HG03064 (cell line): ENCODE results near the gene CLIC3.

Experiments used
- ATAC-seq: cut with Tn5 transposase; IDR thresholded peaks from one replicate; pipeline ENCODE4 v1.9.1; 2021; ENCODE audit warnings: low read depth; ENCODE audit not compliant: unreplicated experiment

The CLIC3 gene

GRCh38 chr9:136955943-136956335 is 40.4 kb downstream of the CLIC3 start:
- ATAC-seq = no peak

- ATAC-seq = no peak
Observed at GRCh38 chr9:136955202-136955942, 41.0 kb downstream of the CLIC3 start.

DNA sequence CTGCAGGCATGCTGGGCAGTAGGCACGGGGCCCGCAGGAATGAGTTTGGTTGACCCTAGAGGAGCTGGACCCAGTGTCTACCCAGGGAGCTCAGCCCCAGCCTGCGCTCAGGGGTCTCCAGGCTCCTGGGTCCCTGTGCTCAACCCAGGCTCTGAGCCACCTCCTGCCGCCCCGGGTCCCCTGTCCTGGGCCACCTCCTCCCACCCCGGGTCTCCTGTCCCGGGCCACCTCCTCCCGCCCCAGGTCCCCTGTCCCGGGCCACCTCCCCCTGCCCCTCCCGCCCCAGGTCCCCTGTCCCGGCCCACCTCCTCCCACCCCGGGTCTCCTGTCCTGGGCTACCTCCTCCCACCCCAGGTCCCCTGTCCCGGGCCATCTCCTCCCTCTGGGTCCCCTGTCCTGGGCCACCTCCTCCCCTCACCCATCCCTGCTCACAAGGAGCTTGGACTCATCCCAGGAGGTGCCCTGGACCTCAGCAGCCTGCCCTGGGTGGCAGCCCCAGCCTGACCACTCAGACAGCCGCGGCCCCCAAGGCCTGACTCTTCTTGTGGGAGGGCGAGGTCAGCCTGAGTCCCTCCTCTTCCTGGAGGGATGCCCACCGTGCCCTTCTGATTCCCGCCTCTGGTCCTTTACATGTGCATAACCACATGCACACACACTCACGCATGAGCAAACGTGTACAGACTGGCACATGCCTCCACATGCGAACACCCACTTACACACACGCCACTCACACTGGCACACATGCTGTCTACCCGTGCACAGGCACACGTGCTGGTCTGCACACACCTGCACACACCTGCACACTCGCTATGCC is 41.9 kb downstream of the CLIC3 start:
- ATAC-seq = no peak

- ATAC-seq = no peak
Observed at GRCh38 chr9:136953771-136954269, 42.5 kb downstream of the CLIC3 start.

DNA sequence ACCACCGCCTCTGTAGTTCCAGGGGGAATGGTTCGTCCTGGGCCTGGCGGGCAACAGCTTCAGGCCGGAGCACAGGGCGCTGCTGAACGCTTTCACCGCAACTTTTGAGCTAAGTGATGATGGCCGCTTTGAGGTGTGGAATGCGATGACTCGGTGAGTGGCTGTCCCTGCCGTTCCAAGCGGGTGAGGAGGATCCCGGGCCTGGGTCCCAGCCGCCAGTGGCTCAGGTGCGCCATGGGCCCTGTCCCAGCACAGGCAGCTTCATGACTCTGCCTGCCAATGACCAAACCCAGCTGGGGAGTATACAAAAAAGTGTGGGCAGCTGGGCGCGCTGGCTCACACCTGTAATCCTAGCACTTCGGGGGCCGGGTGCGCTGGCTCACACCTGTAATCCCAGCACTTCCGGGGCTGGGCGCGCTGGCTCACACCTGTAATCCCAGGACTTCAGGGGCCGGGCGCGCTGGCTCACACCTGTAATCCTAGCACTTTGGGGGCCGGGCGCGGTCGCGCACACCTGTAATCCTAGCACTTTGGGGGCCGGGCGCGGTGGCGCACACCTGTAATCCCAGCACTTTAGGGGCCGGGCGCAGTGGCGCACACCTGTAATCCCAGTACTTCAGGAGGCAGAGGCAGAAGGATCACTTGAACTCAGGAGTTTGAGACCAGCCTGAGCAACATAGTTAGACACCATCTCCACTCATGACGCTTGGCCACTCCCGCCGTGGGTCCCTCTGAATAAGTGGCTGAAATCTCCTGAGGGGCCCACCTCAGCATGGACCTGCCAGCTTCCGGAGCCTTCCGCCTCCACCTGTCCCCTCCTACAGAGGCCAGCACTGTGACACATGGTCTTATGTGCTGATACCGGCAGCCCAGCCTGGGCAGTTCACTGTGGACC is 43.2 kb downstream of the CLIC3 start:
- no peak for ATAC-seq

DNA sequence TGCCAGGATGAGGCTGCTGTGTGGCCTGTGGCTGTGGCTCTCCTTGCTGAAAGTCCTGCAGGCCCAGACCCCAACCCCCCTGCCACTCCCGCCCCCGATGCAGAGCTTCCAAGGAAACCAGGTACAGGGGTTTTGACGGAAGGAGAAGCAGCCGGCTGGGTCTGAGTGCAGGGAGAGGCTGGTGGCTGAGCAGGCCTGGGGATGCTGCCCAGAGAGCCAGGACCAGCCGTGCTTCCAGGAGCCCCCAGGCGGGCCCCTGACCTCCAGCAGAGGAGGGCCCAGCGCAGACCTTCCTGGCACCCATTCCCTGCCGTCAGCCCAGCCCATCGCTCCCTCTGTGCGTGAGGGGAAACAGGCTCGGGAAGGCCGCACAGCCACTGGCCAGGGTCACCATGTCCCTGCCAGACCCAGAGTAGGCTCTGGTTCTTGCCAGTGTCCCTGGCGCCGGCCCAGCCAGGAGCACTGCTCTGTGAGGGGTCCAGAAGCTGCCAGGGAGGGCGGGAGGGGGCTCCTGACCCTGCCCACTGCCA is 44.0 kb downstream of the CLIC3 start:
- no peak for ATAC-seq

DNA sequence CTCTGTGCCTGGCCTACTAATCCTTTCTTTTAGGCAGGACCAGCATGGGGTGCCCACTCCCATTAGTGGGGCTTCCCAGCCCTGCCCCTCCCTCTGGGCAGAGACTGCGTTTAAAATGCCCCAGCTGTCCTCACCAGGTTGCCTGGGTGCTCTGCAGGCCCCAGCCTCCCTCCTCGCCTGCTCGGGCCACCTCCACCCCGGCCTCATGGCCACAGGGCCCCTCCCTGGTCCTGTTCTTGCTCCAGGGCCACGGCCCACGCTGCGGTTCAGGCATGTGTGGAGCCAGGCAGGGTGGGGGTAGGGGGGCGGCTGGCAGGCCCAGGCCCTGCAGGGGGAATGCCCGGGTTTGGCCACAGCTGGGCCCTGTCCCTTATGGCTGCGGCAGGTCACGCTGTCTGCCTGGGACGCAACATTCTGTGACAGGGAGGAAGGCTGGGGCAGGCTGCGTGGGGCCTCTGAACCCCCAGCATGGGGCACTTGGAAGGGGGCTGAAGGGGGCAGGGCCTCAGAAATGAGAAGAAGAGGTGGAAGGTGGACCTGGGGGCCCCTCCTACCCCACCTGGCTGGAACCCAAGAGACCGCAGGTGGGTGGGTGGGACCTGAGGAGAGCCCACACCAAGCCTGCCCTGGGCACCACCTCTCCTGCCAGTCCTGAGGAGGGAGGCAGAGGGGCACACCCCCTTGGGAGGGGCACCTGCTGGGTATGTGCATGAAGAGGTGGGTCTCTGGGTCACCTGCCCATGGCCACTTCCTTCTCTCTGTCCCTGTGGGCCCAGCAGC is 44.6 kb downstream of the CLIC3 start, which contains the start of gene LCN12:
LCN12 (plus strand) TSS at position 733 of the 780 bp plus-strand sequence. CDS start 55 bp downstream, outside the sequence.
- ATAC-seq = no peak

DNA sequence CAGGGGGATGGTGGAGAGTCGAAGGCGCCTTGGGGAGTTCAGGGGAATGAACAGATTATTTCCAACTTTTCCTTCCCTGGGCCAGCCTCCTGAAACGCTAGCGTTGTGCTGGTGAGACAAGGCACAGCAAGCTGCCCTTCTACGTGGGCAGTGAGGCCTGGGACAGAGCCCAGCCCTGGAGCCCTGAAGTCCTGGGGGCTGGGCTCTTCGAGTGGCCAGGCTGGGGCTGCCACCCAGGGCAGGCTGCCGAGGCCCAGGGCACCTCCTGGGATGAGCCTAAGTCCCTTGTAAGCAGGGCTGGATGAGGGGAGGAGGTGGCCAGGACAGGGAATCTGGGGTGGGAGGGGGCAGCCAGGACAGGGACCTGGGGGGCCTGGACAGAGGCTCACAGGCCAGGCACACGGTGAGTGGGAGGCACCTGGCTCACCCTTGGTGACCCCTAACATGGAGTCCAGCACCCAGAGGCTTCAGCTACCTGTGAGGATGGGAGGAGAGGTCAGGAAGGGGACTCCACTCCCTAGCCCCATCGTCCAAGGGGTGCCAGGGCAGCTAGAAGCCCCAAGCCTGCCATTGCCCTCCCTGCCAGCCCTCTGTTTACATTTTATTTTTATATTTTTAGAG is 45.6 kb downstream of the CLIC3 start:
- ATAC-seq = no peak

DNA sequence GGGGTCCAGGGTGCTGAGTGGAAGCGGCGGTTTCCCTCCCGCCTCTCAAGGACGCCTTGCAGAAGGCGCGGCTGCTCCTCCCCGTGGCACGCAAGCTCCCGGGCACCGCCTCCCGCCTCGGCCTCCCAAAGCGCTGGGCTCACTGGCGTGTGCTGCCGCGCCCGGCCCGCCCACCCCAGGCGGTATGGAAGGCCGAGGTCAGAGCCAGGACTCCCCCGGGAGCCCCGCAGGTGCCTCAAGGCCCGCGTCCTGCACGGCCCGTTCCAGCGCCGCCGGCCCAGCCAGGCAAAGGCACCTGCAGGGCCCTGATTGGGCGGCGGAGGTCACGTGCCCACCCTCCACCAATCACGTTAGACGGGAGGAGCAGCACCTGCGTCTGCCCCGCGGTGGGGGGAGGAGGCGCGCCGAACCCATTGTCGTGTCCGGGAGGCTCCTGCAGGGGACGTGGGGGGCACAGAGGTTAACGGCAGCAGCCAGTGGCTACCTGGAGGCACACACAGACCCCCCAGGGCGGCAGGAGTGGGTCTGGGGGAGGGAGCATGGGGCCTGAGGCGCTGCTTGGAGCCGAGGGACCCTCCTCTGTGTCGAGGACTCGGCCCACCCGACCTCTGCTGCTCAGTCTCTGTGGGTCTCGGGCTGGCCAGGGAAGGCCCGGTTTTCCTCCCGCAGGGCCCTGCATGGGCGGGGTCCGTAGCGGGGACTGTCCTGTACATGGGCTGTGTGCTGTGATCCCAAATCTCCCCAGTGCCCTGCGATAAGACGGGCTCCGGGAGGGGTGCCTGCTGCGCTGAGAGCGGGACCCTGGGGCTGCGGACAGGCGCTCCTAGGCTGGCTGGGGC is 46.3 kb downstream of the CLIC3 start:
- peak; percentile 54 for ATAC-seq

DNA sequence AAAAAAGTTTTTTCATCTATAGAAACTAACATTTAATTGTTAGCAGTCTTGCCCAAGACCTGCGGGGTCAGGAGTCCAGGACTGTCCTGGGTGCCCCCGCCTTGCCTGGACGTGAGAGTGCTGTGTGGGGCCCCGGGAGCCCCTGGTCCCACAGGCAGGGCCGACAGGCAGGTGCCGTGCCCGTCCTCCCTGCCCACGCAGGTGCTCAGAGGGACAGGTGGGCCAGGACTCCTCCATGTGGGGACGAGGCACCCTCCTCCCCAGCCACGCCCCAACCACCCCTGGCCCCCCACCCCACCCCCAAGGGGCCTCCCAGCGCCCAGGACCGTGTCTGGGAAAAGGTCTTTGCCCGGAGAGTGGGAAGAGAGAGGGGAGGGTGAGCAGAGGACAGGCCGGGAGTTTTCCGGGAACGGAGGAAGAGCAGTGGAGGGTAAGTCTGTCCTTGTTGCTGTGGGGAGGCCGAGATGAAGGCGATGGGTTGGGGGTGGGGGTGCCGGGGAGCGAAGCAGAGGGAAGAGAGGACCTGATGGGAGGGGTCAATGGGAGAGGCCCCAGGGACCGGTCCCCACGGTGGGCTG is 47.0 kb downstream of the CLIC3 start:
- ATAC-seq = no peak

- ATAC-seq = no peak
Observed at GRCh38 chr9:136947955-136948510, 48.3 kb downstream of the CLIC3 start.

- ATAC-seq = no peak
Observed at GRCh38 chr9:136947028-136947891, 49.1 kb downstream of the CLIC3 start.

GRCh38 chr9:136946228-136947027 is 49.9 kb downstream of the CLIC3 start:
- ATAC-seq = no peak

GRCh38 chr9:136945333-136946227 is 50.8 kb downstream of the CLIC3 start:
- ATAC-seq = no peak
